Measurements from ENCODE around the gene PSMC2.
"Not testable (repeated sequence)": the region's sequence is repeated elsewhere in the genome, so short reads cannot be mapped to it uniquely, and the experiment has no call there.

The PSMC2 gene

GRCh38 chr7:103379270-103379975 is 32.0 kb downstream of the PSMC2 start:
- no peak for DNase-seq (ENCODE audit: low spot score)

DNA sequence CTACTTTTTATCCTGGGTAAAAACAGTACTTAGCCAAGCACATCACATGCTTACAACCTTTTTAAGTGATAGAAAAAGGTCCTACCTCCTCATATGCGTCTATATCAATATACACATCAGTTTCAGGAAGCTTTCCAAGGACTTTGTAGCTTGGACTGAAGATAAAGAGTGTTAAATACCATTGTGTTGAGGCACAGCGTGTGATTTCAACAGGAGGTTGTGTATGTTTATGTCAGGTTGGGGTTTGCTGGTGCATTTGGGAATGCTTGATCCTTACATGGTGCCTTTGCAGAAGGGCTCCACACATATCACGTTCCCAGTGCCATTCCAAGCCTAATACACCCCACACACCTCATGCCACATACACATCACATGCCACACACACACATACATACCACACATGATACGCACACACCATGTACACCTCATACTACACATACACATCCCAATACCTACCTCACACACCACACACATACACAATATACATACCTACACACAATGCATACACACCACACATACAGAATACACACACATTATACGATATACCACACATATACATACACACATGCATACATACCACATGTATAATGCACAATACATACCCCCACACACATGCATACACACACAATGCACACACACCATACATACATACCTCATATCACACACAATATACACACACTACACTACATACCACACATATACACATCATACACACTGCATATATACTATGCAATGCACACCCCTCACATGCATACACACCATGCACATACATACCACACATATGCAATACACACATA is 33.1 kb downstream of the PSMC2 start:
- no peak for DNase-seq (ENCODE audit: low spot score)

GRCh38 chr7:103381280-103382031 is 34.0 kb downstream of the PSMC2 start:
- no peak for DNase-seq (ENCODE audit: low spot score)

GRCh38 chr7:103382032-103382402 is 34.6 kb downstream of the PSMC2 start:
- DNase-seq (ENCODE audit: low spot score): no peak

GRCh38 chr7:103387242-103387641 is 39.8 kb downstream of the PSMC2 start:
- DNase-seq (ENCODE audit: low spot score): no peak

- DNase-seq (ENCODE audit: low spot score): no peak
Measured at GRCh38 chr7:103388469-103389140, 41.2 kb downstream of the PSMC2 start.

- DNase-seq (ENCODE audit: low spot score): no peak
Measured at GRCh38 chr7:103389263-103389662, 41.8 kb downstream of the PSMC2 start.

- no peak for DNase-seq (ENCODE audit: low spot score)
Measured at GRCh38 chr7:103391150-103391549, 43.7 kb downstream of the PSMC2 start.

GRCh38 chr7:103391976-103392375 is 44.5 kb downstream of the PSMC2 start:
- no peak for DNase-seq (ENCODE audit: low spot score)

- DNase-seq (ENCODE audit: low spot score): no peak
Measured at GRCh38 chr7:103394566-103394965, 47.1 kb downstream of the PSMC2 start.

DNA sequence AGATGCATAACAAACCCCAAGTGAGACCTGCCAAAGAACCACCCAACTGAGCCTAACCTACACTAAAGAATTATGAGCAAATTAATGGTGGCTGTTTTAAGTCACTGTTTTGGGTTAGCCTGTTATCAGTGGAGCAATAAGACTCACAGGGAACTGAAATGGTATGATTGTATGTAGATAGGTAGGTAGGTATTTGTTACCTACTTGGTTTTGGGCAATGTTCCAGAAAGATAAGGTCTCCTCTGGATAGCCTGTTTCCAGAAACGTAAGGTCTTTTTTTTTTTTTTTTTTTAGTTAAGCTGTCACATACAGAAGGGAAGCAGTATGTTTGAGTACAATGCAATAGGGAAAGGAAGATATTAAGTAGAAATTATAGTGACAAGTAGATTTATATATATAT is 47.6 kb downstream of the PSMC2 start:
- no peak for DNase-seq (ENCODE audit: low spot score)

- no peak for DNase-seq (ENCODE audit: low spot score)
Measured at GRCh38 chr7:103396471-103396870, 49.0 kb downstream of the PSMC2 start.

- DNase-seq (ENCODE audit: low spot score): no peak
Measured at GRCh38 chr7:103398483-103399127, 51.2 kb downstream of the PSMC2 start.

GRCh38 chr7:103399687-103400086 is 52.2 kb downstream of the PSMC2 start:
- not testable (repeated sequence) for DNase-seq (ENCODE audit: low spot score)

GRCh38 chr7:103405789-103406613 is 58.6 kb downstream of the PSMC2 start:
- DNase-seq (ENCODE audit: low spot score): not testable (repeated sequence)

GRCh38 chr7:103412151-103412550 is 64.7 kb downstream of the PSMC2 start:
- DNase-seq (ENCODE audit: low spot score): no peak

- DNase-seq (ENCODE audit: low spot score): no peak
Measured at GRCh38 chr7:103413407-103413806, 66.0 kb downstream of the PSMC2 start.

DNA sequence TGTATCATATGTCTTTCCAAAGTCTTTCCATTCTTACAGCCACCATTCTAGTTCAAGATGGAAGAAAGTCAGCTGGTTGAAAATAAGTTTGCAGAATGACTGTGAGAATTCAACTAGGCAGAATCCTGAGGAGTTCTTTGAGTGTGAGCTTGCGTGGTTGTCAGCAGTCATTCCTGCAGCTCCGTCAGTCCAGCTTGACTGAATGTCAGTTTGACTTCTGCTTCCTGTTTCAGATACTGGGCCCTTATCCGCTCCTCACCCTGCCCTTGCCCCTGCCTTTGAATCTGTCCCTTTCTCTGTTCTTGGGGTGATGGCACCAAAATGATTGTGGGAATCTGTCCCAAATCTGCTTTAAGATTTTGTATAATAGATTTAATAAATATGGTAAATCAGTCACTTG is 70.8 kb downstream of the PSMC2 start:
- no peak for DNase-seq (ENCODE audit: low spot score)

Data from HuH-7.5 (cell line).